Stimulated activated CD4-positive, alpha-beta T cell treated with anti-CD3 and anti-CD28 coated beads, Interleukin-4, amount 100 ng/mL, for 24 hours (primary cell): ENCODE data around the gene TPGS1.

Experiments used
- DNase-seq: peaks from one replicate; pipeline ENCODE4 v3.0.0-alpha.2; 2020

The TPGS1 gene, protein sequence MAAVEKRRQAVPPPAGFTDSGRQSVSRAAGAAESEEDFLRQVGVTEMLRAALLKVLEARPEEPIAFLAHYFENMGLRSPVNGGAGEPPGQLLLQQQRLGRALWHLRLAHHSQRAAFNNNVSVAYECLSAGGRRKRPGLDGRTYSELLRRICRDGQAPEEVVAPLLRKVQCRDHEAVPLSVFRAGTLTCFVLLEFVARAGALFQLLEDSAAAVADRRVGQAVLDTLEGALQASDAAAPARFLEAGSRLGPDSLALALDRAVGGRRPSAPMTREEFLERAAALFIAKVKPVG

DNA sequence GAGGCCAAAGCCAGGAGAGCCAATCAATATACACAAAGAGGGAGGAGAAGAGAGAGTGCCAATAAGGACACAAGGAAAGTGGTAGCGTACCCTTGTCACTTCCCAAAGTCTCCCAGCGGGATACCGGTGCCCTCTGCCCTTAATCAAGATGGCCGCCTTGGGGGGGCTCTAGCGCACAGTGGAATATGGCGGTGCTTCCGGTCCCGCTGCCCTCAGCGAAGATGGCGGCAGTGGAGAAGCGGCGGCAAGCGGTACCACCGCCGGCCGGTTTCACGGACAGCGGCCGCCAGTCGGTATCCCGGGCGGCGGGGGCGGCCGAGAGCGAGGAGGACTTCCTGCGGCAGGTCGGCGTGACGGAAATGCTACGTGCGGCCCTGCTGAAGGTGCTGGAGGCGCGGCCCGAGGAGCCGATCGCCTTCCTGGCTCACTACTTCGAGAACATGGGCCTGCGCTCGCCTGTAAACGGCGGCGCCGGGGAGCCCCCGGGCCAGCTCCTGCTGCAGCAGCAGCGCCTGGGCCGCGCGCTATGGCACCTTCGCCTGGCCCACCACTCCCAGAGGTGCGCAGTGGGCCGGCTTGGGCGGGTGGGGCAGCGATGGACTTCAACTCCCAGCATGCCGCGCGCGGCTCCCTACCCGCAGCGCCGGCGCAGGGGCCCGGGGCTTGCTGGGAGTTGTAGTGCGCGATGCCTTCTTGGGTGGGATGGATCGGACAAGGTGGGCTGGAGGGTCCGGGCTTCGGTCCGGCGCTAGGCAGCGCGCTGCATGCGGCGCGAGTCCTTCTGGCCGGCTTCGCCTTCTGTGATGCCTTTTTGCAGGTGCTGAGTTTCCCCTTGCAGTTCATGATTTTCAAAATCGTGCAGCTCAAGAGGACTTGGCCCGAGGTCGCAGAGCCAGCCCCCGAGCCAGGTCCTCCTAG, at the start of gene TPGS1:
Gene TPGS1 (plus strand): TSS at position 212 of the 918 bp plus-strand sequence. CDS start 10 bp downstream, at position 222.
- DNase-seq = peak; percentile 90

GRCh38 chr19:457636-458035, 49.7 kb upstream of the TPGS1 start:
- no peak for DNase-seq

- no peak for DNase-seq
Observed at GRCh38 chr19:458091-459042, 48.9 kb upstream of the TPGS1 start.

DNA sequence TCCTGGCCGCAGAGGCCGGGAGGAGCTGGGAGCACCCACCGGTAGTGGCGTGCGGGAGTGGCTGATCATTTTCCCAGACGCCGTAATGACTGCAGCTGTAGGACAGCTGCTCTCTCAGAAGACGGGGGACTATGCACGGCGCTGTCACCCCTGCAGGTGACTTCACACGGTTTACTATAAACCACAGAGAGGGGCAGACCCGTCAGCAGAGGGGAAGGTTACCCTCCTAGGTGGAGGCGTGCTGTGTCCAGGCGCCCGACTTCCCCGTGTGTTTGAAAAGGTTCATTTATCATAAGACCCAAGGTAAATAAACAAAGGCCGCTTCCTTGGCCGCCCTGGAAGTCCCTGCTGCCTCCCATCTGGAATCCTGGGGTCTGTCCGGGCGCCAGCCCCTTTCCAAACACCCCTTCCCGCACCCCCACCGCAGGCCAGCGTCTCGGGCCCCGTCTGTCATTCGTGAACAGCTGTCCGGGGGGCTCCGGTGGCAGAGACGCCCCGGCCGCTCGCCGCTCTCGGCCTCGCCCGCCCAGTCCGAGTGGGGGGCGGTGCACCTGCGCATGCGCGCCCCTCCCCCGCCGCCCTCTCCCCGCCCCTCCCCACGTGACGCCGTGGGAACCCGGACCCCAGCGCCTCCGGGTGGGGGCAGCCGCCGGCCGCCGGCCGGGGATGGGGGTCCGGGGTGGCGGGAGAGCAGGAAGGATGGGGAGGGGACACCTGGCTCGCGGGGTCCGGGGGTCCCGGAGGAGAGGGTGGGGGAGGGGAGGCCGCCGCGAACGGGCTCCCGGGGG, 47.4 kb upstream of the TPGS1 start:
- no peak for DNase-seq

- DNase-seq = no peak
Observed at GRCh38 chr19:460877-461720, 46.2 kb upstream of the TPGS1 start, which contains the start of gene SHC2. Gene SHC2 (minus strand): TSS chr19:461033. CDS start chr19:460996, 37 bp downstream.

DNA sequence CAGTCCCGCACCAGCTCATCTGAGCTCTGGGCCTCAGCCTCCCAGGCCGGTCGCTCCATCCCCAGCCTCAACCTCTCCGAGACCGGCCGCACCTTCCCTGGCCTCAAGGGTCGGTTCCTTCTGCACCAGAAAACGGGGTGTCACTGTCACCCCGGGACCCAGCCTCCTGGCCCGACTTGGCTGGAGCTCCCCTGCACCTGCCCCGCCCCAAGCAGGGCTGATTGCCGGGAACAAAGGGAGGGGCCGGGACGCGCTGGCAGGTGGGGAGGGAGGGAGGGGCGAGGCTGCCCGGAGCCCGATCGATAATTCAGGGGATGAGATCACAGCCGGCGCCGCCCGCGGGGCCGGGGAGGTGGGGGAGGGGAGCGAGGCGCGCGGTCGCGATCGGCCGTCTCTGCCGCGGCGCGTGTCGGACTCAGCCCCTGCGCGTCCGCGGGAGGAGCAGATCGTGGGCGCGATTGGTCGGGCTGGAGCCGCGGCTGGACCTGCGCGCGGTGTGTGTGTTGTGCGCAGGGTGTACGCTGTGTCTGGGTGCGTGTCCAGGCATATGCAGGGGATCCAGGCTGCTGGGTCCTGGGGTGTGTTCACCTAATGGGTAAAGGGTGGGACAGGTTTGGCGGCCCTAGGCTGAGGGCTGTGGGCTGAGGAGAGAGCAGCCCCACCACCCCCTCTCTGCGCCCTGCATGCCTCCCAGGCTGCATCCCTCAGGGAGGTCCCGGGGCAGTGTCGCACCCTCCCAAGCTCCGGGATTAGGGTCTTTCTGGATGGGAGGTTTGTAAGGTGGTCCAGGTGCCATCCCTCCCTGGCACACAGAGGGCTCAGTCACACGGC, 45.4 kb upstream of the TPGS1 start:
- no peak for DNase-seq

DNA sequence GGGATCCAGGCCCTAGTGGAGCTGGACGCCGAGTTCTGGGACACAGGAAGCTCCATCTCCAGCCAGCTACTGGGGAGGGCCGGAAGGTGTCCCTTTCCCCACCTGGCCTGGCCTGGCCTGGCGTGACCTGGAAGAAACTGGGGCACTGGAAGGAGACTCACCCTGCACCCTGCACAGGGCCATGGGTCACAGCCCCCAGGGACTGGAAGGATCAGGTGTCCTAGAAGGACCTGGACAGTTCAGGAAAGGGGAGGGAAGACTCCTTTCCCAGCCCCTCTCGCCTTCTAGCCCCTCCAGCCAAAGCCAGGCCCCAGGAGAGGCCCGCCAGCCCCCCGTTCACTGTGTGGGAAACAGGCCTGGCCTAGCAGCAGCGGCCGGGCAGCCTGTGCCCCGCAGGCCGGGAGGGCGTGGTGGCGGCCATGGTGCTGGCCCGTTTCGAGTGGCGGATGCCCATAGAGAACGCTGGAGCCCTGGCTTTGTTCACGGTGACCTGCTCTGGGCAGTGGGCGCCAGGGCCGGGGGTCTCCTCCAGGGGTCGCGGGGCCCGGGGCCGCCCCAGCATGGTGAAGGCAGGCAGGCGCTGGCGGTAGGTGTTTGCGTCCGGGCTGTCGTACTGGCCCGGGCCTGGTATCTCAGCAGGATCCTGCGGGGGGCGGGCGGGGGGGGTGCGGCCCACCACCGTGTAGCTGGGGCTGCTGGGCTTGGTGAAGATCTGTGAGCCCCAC, 43.7 kb upstream of the TPGS1 start:
- no peak for DNase-seq

DNA sequence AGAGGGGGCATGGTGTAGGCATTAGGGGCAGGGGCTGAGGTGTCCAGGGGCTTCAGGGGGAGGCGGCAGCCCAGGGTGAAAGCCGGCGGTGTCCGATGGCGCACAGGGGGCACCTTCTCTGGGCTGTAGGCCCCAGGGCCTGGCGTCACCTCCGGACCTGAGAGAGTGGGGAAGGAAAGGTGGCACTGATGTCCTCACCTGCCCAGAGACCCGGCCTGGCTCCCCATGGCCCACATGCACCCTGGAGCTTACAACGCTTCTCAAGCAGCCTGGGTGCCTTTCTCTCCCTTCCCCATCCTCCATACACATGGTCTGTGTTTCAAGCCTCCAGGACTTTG, 43.1 kb upstream of the TPGS1 start:
- no peak for DNase-seq

GRCh38 chr19:465056-465816, 42.1 kb upstream of the TPGS1 start:
- no peak for DNase-seq

GRCh38 chr19:467554-467953, 39.7 kb upstream of the TPGS1 start:
- no peak for DNase-seq

DNA sequence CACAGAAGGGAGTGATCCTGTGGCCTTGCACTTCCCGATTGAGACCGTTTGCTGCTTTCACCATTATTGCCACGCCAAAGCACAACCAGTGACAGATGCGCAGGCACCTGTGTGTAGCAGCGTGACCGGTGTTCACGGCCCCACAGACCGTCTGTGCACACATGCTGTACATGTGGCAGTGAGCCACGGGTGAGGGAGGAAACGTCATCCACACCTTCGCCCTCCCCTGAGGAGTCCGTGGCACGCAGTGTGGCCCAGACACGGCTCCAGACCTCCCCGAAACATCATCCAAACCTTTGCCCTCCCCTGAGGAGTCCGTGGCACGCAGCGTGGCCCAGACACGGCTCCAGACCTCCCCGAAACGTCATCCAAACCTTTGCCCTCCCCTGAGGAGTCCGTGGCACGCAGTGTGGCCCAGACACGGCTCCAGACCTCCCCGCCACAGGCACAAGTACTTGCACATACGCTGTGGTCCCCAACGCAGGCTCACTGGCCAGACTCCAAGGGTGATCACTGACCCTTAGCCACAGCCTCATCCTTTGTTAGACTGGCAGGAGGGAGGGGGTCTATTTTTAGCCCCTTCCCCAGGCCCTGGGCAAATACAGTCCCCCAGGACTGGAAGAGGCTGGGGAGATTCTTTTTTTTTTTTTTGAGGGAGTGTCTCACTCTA, 38.6 kb upstream of the TPGS1 start:
- no peak for DNase-seq

GRCh38 chr19:469833-470232, 37.5 kb upstream of the TPGS1 start:
- no peak for DNase-seq

DNA sequence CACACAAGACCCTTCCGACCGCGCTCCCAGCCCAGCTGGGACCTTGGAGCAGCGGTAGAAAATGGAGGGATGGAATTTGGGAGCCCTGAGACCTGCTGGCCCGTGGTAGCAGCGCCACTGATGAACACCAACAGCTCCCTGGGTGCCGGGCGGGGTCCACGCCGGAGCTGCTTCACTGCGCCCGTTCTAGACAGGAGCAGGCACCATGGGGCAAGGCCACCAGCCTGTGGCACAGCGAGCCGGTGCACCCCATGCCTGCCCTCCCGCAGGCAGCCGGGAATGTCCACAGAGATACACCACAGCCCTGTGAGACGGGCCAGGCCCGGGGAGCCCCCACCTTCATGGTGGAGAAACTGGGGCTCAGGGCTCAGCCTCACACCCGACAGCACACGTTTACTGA, 36.6 kb upstream of the TPGS1 start:
- DNase-seq = no peak

DNA sequence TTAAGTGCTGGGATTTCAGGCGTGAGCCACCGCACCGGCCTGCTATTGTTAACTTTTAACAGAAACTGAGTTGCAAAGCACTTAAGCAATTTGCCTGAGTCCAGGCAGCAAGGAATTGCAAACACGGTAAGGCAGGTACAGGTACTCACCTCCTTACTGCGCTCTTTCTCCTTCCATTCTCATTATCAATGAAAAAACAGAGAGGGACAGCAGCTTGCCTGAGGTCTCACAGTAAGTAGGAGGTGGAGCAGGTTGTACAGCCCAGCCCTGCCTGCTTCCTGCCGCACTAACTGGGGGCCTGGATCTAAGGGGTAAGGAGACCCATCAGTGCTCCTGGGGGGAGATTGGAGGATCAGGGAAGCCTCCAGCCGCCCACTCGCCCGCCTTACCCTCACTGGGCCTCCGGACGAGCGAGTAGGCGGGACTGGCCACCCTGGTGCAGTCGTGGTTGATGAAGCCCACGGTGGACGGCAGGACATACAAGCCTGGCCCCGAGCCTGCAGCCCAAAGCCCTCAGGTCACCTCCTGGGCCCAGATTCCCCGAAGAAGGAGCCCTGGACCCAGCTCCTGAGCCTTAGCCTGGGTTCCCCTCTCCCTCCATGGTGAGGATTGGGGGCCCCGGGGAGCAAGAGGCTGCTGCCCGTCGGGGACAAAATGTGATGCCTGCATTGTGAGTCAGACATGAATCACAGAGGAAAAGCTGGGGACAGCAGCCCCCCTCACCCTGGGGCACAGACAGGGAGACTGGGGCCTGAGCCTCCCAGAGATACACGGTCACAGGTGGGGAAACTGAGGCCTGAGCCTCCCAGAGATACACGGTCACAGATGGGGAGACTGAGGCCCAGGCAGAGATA, 35.1 kb upstream of the TPGS1 start:
- no peak for DNase-seq

DNA sequence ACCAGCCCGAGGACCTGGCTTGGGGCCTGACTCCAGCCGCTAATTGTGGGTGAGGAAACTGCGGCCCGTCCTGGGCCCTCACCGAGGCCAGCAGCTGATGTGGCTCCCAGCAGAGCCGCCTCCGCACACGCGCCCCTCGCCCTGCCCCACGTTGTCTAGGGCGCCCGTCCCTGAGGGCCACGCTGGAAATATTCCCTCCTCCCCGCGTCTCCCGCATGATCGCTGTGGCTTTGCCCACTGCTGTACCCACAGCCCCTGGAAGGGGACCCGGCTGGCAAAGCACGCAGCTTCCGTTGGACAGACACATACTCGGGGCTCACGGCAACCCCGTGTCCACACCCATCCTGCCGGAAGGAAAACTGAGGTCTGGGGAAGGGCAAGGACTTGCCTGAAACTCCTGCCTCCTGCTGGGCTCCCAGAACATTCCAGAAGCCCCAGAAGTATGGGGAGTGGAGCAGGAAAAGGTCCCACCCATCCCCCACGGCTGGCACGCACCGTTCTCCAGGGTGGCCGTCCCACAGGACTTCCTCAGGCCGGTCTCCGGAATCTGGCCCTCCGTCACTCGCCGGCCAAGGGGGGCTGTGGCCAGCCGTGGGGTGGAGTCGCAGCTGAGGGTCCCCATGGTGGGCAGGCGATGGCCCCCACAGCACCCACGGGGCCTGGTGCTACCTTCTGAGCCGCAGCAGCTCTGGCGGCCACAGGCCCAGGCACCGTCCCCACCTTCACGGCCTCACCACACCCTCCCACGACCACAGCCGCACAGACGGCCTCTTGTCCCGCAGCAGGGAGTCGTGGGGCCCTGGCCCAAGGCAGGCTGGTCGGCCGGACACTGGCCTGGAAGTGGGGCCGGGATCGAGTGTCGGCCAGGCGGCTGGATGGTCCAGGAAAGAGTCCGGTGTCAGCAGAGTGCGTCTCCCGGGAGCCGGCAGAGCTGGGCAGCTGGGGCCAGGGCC, 32.9 kb upstream of the TPGS1 start:
- DNase-seq = no peak

DNA sequence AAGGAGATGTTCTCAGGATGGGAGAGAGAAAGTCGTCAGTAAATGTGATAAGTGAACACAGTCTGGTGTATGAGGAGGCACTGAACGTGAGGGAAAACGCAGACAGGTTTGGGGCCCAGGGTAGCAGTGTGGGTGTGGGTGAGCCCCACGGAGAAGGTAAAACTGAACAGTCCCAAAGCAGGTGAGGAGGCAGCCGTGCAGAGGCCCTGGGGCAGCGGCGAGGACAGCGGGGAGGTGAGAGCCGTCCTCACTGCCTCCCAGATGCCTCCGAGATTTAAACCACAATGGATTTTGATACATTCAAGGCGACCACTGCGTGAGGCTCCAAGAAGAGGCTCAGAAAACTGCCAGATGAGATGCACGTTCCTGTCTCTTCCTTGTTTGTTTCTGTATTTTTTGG, 31.9 kb upstream of the TPGS1 start:
- DNase-seq = no peak
